Activated T-helper 9 cell treated with anti-CD3 and anti-CD28 coated beads, Interleukin-2, amount 50 U/mL, for 16 hours (primary cell): ENCODE data around the gene HOXC6.

Experiments
- DNase-seq: peaks from one replicate; pipeline ENCODE4 v3.0.0-alpha.2; 2020; ENCODE audit warnings: low read depth

The HOXC6 gene

GRCh38 chr12:54028314-54029201 is at the start of gene HOXC6:
Gene HOXC6, plus strand, starts transcription at chr12:54028440. Its CDS starts 82 bp downstream, at chr12:54028522.
- no peak for DNase-seq

GRCh38 chr12:53978477-53979356 is 49.5 kb upstream of the HOXC6 start:
- no peak for DNase-seq

- no peak for DNase-seq
Observed at GRCh38 chr12:53980104-53980801, 48.0 kb upstream of the HOXC6 start.

- DNase-seq = no peak
Observed at GRCh38 chr12:53980802-53981496, 47.3 kb upstream of the HOXC6 start.

GRCh38 chr12:53981634-53982565 is 46.3 kb upstream of the HOXC6 start:
- no peak for DNase-seq

- no peak for DNase-seq
Observed at GRCh38 chr12:53982648-53983567, 45.3 kb upstream of the HOXC6 start.

- DNase-seq = no peak
Observed at GRCh38 chr12:53983568-53983949, 44.7 kb upstream of the HOXC6 start.

- DNase-seq = no peak
Observed at GRCh38 chr12:53983950-53984572, 44.2 kb upstream of the HOXC6 start.

- DNase-seq = peak; percentile 43
Observed at GRCh38 chr12:53984901-53985691, 43.1 kb upstream of the HOXC6 start, which contains the start of gene HOXC10. Gene HOXC10, plus strand, starts transcription at chr12:53985146. Its CDS starts 114 bp downstream, at chr12:53985260.

- DNase-seq = no peak
Observed at GRCh38 chr12:53985692-53985993, 42.6 kb upstream of the HOXC6 start.

GRCh38 chr12:53985994-53986685 is 42.1 kb upstream of the HOXC6 start:
- DNase-seq = no peak

- DNase-seq = no peak
Observed at GRCh38 chr12:53986686-53987483, 41.4 kb upstream of the HOXC6 start.

GRCh38 chr12:53987787-53988230 is 40.4 kb upstream of the HOXC6 start:
- DNase-seq = no peak

- DNase-seq = no peak
Observed at GRCh38 chr12:53988541-53989226, 39.6 kb upstream of the HOXC6 start.

- DNase-seq = no peak
Observed at GRCh38 chr12:53989227-53990113, 38.8 kb upstream of the HOXC6 start.
